ENCODE data around the gene DIABLO.

The DIABLO gene

GRCh38 chr12:122244565-122245371, 18.9 kb upstream of the DIABLO start:
- no peak for DNase-seq (ENCODE audit: low read depth in 1 of 2, low spot score in 1 of 2)
- no peaks in the 10 kb centered on the region for H3K27me3 ChIP-seq (ENCODE audit: insufficient read depth, poor library complexity, severe bottlenecking)
- TF ChIP-seq POLR2AphosphoS5 (IDR thresholded peaks at IDR 0.05; ENCODE audit: low read depth) (no peak), SPI1 (IDR thresholded peaks at IDR 0.05; ENCODE audit: borderline replicate concordance, low read depth) (no peak), CTCF (IDR thresholded peaks at IDR 0.05; ENCODE audit: insufficient read depth, low read length) (no peak), GABPA (IDR thresholded peaks at IDR 0.05; ENCODE audit: low read depth) (no peak), REST (IDR thresholded peaks at IDR 0.05; ENCODE audit: insufficient replicate concordance, low read depth) (no peak)
- no peak overlapping the region for H3K4me3 ChIP-seq (replicated peaks; ENCODE audit: insufficient read depth, low read length)
- no peak overlapping the region for H3K27ac ChIP-seq (replicated peaks)

- no peak for DNase-seq (ENCODE audit: low read depth in 1 of 2, low spot score in 1 of 2)
- Histone ChIP-seq H3K4me3 (replicated peaks; ENCODE audit: insufficient read depth, low read length) (no peak overlapping the region), H3K27me3 (ENCODE audit: insufficient read depth, poor library complexity, severe bottlenecking) (no peaks in the 10 kb centered on the region), H3K27ac (replicated peaks) (no peak overlapping the region)
- no peak for TF ChIP-seq REST (IDR thresholded peaks at IDR 0.05; ENCODE audit: insufficient replicate concordance, low read depth)
- TF ChIP-seq SPI1 (IDR thresholded peaks at IDR 0.05; ENCODE audit: borderline replicate concordance, low read depth): no peak
Observed at GRCh38 chr12:122243965-122244364, 18.1 kb upstream of the DIABLO start.

- Histone ChIP-seq H3K27me3 (ENCODE audit: insufficient read depth, poor library complexity, severe bottlenecking) (no peaks in the 10 kb centered on the region), H3K27ac (replicated peaks) (no peak overlapping the region), H3K4me3 (replicated peaks; ENCODE audit: insufficient read depth, low read length) (no peak overlapping the region)
- no peak for DNase-seq (ENCODE audit: low read depth in 1 of 2, low spot score in 1 of 2)
- TF ChIP-seq REST (IDR thresholded peaks at IDR 0.05; ENCODE audit: insufficient replicate concordance, low read depth) (no peak), GABPA (IDR thresholded peaks at IDR 0.05; ENCODE audit: low read depth) (no peak), CTCF (IDR thresholded peaks at IDR 0.05; ENCODE audit: insufficient read depth, low read length) (no peak), POLR2AphosphoS5 (IDR thresholded peaks at IDR 0.05; ENCODE audit: low read depth) (no peak), SPI1 (IDR thresholded peaks at IDR 0.05; ENCODE audit: borderline replicate concordance, low read depth) (no peak)
Observed at GRCh38 chr12:122238861-122239260, 13.0 kb upstream of the DIABLO start.
